ENCODE data around the gene NUDT16L1.

GRCh38 chr16:4683255-4684057 lies 9.9 kb upstream of the NUDT16L1 start:
- TF ChIP-seq POLR2AphosphoS5 (IDR thresholded peaks at IDR 0.05; ENCODE audit: low read depth, low read length) = no peak
- no peak for TF ChIP-seq TAF1 (IDR thresholded peaks at IDR 0.05; ENCODE audit: borderline replicate concordance, low read depth, low read length)

Data from GM12892 (cell line).